ENCODE results near the gene IRF9. TPM values are rescaled to one million over a fixed set of nuclear protein-coding genes. Genes with fewer than 3 reads are reported as not detected.
A peak's percentile ranks its signal among the peaks of the same experiment; 100 is the strongest.

Gene IRF9
- total RNA-seq, 2 experiments from 2014 or later, result 112 to 118 TPM

- no peak for TF ChIP-seq CTCF (IDR thresholded peaks at IDR 0.05)
- Mint-ChIP-seq H3K36me3 (ENCODE audit: low read depth) (peaks cover 33% of the 10 kb centered on the region), H3K27ac (peak overlapping the region; percentile 99), H3K4me3 (peak overlapping the region; percentile 98), H3K27me3 (no peaks in the 10 kb centered on the region), H3K9me3 (no peaks in the 10 kb centered on the region), H3K4me1 (ENCODE audit: low read depth) (peaks cover 20% of the 10 kb centered on the region)
- ChIA-PET CTCF (interaction anchor here (1.2 to 6.0 kb wide), 14 partner anchors 10 to 218 kb away, joined by 3 to 37 read pairs (median 9); partner anchors contain the start of genes EMC9, FITM1, IRF9 and PCK2), POLR2A (interaction anchor here (0.7 to 7.0 kb wide), 14 partner anchors 9 to 73 kb away, joined by 3 to 62 read pairs (median 14); partner anchors contain the start of genes EMC9, FITM1, IPO4 and IRF9)
- intact Hi-C loops (cut with micrococcal nuclease), result loop anchor here (2.0 kb wide), 1 partner anchor 25 kb away; the partner anchor contains the start of gene EMC9
- ATAC-seq (no peak), DNase-seq (no peak)
These were observed 45.5 kb upstream of the IRF9 start for GRCh38 chr14:24115422-24116127.

- DNase-seq (no peak), ATAC-seq (no peak)
- H3K4me1 Mint-ChIP-seq (ENCODE audit: low read depth), result peaks cover 20% of the 10 kb centered on the region
- H3K36me3 Mint-ChIP-seq (ENCODE audit: low read depth), result peaks cover 38% of the 10 kb centered on the region
- intact Hi-C loops (cut with micrococcal nuclease), result no loop called here
- no peaks in the 10 kb centered on the region for H3K27me3 Mint-ChIP-seq
- no peak for TF ChIP-seq CTCF (IDR thresholded peaks at IDR 0.05)
- H3K4me3 Mint-ChIP-seq, result peak overlapping the region; percentile 98
- peak overlapping the region; percentile 99 for H3K27ac Mint-ChIP-seq
- POLR2A ChIA-PET, result interaction anchor here (1.1 to 7.0 kb wide), 10 partner anchors 10 to 126 kb away, joined by 3 to 62 read pairs (median 10); partner anchors contain the start of genes CHMP4A, EMC9, IRF9 and PSME1
- no peaks in the 10 kb centered on the region for H3K9me3 Mint-ChIP-seq
- CTCF ChIA-PET, result interaction anchor here (1.2 to 6.0 kb wide), 8 partner anchors 10 to 58 kb away, joined by 4 to 37 read pairs (median 8); partner anchors contain the start of genes EMC9, FITM1, IRF9 and PCK2
These were observed 44.8 kb upstream of the IRF9 start for GRCh38 chr14:24116128-24116814.

GRCh38 chr14:24117179-24117578, 43.9 kb upstream of the IRF9 start:
- H3K9me3 Mint-ChIP-seq, result no peaks in the 10 kb centered on the region
- DNase-seq, result no peak
- H3K4me3 Mint-ChIP-seq, result no peak overlapping the region
- ATAC-seq, result no peak
- H3K36me3 Mint-ChIP-seq (ENCODE audit: low read depth), result peaks cover 42% of the 10 kb centered on the region
- intact Hi-C loops (cut with micrococcal nuclease), result no loop called here
- ChIA-PET POLR2A (interaction anchor here (1.1 to 7.0 kb wide), 7 partner anchors 9 to 125 kb away, joined by 3 to 62 read pairs (median 4); partner anchors contain the start of genes CHMP4A, IRF9, PSME1 and PSME2), CTCF (interaction anchor here (0.9 to 6.0 kb wide), 7 partner anchors 9 to 59 kb away, joined by 3 to 37 read pairs (median 10); partner anchors contain the start of genes FITM1, IRF9 and PCK2)
- H3K4me1 Mint-ChIP-seq (ENCODE audit: low read depth), result peaks cover 19% of the 10 kb centered on the region
- no peak overlapping the region for H3K27ac Mint-ChIP-seq
- TF ChIP-seq CTCF (IDR thresholded peaks at IDR 0.05), result no peak
- H3K27me3 Mint-ChIP-seq, result no peaks in the 10 kb centered on the region

GRCh38 chr14:24119691-24120090, 41.4 kb upstream of the IRF9 start:
- no peaks in the 10 kb centered on the region for H3K9me3 Mint-ChIP-seq
- intact Hi-C loops (cut with micrococcal nuclease), result no loop called here

More at GRCh38 chr14:24119691-24120090, 41.4 kb upstream of the IRF9 start:
- DNase-seq, result no peak
- TF ChIP-seq CTCF (IDR thresholded peaks at IDR 0.05), result no peak
- POLR2A ChIA-PET, result interaction anchor here (0.6 to 7.0 kb wide), 5 partner anchors 8 to 39 kb away, joined by 3 to 62 read pairs (median 4); partner anchors contain the start of genes PSME2 and RNF31
- ATAC-seq, result no peak
- Mint-ChIP-seq H3K27me3 (no peaks in the 10 kb centered on the region), H3K36me3 (ENCODE audit: low read depth) (peaks cover 48% of the 10 kb centered on the region), H3K4me3 (no peak overlapping the region), H3K27ac (no peak overlapping the region), H3K4me1 (ENCODE audit: low read depth) (peaks cover 18% of the 10 kb centered on the region)
- CTCF ChIA-PET, result interaction anchor here (1.0 to 1.7 kb wide), 4 partner anchors 9 to 61 kb away, joined by 3 to 4 read pairs (median 3); partner anchors contain the start of gene PSME1
